Measurements from ENCODE around the gene GAL3ST1.

GAL3ST1 gene

DNA sequence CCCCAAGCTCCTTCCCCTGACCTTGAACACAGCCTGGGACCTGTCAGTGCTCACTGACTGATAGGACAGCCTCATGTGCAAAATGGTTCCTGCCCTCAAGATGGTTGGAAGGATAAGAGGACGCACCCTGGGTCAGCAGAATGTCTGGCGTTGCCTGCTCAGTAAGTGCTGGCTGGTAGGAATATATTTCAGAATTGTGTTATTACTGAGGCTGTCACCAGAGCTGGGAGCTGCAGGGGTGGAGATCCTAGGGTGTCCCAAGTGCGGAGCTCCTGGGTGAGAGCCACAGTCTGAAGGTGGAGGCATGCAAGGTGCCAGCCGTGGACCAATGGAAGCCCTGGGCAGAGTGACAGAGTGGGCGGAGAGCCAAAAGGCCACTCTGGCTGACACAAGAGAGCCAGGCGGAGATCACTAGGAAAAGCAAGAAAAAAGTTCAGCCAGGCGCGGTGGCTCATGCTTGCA lies 67.9 kb downstream of the GAL3ST1 start:
- TF ChIP-seq, protein P1, sequence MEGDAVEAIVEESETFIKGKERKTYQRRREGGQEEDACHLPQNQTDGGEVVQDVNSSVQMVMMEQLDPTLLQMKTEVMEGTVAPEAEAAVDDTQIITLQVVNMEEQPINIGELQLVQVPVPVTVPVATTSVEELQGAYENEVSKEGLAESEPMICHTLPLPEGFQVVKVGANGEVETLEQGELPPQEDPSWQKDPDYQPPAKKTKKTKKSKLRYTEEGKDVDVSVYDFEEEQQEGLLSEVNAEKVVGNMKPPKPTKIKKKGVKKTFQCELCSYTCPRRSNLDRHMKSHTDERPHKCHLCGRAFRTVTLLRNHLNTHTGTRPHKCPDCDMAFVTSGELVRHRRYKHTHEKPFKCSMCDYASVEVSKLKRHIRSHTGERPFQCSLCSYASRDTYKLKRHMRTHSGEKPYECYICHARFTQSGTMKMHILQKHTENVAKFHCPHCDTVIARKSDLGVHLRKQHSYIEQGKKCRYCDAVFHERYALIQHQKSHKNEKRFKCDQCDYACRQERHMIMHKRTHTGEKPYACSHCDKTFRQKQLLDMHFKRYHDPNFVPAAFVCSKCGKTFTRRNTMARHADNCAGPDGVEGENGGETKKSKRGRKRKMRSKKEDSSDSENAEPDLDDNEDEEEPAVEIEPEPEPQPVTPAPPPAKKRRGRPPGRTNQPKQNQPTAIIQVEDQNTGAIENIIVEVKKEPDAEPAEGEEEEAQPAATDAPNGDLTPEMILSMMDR (IDR thresholded peaks at IDR 0.05; ENCODE audit: insufficient read depth, missing control alignments) = no peak
- no peak for FAIRE-seq
- DNase-seq (ENCODE audit: insufficient read length, low spot score) = no peak

All from D721Med (cell line).